HG02970 (cell line): ENCODE measurements around the gene PTPRM.

Experiments
- ATAC-seq: cut with Tn5 transposase; IDR thresholded peaks from one replicate; pipeline ENCODE4 v1.9.1; 2021; ENCODE audit warnings: mild to moderate bottlenecking, moderate library complexity, moderate number of reproducible peaks; ENCODE audit not compliant: unreplicated experiment, low FRiP score

PTPRM gene

GRCh38 chr18:8324343-8325065 is 757.4 kb downstream of the PTPRM start:
- no peak for ATAC-seq

- no peak for ATAC-seq
Observed at GRCh38 chr18:8326763-8327394, 759.8 kb downstream of the PTPRM start.

- no peak for ATAC-seq
Observed at GRCh38 chr18:8328126-8328525, 761.0 kb downstream of the PTPRM start.

GRCh38 chr18:8329186-8329771 is 762.2 kb downstream of the PTPRM start:
- ATAC-seq, result no peak

- ATAC-seq, result no peak
Observed at GRCh38 chr18:8330575-8330974, 763.5 kb downstream of the PTPRM start.

GRCh38 chr18:8332286-8332685 is 765.2 kb downstream of the PTPRM start:
- ATAC-seq, result no peak

GRCh38 chr18:8333961-8334360 is 766.8 kb downstream of the PTPRM start:
- no peak for ATAC-seq

GRCh38 chr18:8337211-8337610 is 770.1 kb downstream of the PTPRM start:
- no peak for ATAC-seq

- no peak for ATAC-seq
Observed at GRCh38 chr18:8339210-8339609, 772.1 kb downstream of the PTPRM start.

GRCh38 chr18:8339952-8340351 is 772.8 kb downstream of the PTPRM start:
- no peak for ATAC-seq

- no peak for ATAC-seq
Observed at GRCh38 chr18:8341481-8342230, 774.5 kb downstream of the PTPRM start.

- ATAC-seq, result no peak
Observed at GRCh38 chr18:8348051-8348720, 781.1 kb downstream of the PTPRM start.

GRCh38 chr18:8349608-8350323 is 782.6 kb downstream of the PTPRM start:
- ATAC-seq, result no peak

- ATAC-seq, result no peak
Observed at GRCh38 chr18:8350628-8351027, 783.5 kb downstream of the PTPRM start.

- ATAC-seq, result no peak
Observed at GRCh38 chr18:8351161-8351560, 784.0 kb downstream of the PTPRM start.

GRCh38 chr18:8354304-8354703 is 787.2 kb downstream of the PTPRM start:
- no peak for ATAC-seq

GRCh38 chr18:8356001-8356400 is 788.9 kb downstream of the PTPRM start:
- ATAC-seq, result no peak

GRCh38 chr18:8357320-8357719 is 790.2 kb downstream of the PTPRM start:
- ATAC-seq, result no peak

- no peak for ATAC-seq
Observed at GRCh38 chr18:8358033-8358765, 791.1 kb downstream of the PTPRM start.
